ENCODE results near the gene TIMP3. TPM values are rescaled to one million over a fixed set of nuclear protein-coding genes. Genes with fewer than 3 reads are reported as not detected.

The TIMP3 gene
- total RNA-seq, 2 donors from 2014 or later, result 6.3 to 17.1 TPM

DNA sequence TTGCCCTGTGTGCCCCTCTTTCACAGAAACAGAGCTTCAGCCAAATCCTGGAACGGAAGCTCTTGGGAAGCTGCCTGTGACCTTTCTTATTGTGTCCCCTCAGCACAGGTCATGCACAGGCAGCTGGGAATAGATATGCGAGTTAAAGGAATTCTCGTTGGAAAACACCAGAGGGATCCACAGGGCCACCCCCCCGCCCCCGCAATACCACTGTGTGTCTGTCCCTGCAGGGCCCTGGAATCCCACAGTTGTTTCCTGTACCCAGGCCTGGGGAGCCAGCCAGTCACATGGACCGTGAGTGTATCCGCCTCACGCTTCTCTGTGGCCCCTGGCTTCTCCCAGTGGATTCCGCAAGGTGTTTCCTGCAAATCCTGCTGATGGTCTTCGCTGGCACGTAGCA, 29.0 kb downstream of the TIMP3 start:
- no peaks in the 10 kb centered on the region for H3K27me3 ChIP-seq (ENCODE audit: control insufficient read depth, insufficient read depth, low read length, poor library complexity, severe bottlenecking)
- H3K9me3 Mint-ChIP-seq, result no peaks in the 10 kb centered on the region
- TF ChIP-seq CTCF (conservative IDR thresholded peaks at IDR 0.05), result no peak
- peaks cover 19% of the 10 kb centered on the region for H3K4me1 Mint-ChIP-seq
- H3K36me3 Mint-ChIP-seq (ENCODE audit: low read depth), result no peaks in the 10 kb centered on the region
- H3K4me3 Mint-ChIP-seq, result no peak overlapping the region
- peaks cover 8% of the 10 kb centered on the region for H3K4me1 ChIP-seq (ENCODE audit: control insufficient read depth, insufficient read depth, low read length)
- H3K9ac ChIP-seq (ENCODE audit: extremely low read depth, low read length, poor library complexity, severe bottlenecking), result no peak overlapping the region
- H3K4me3 ChIP-seq (ENCODE audit: low read length), result no peak overlapping the region
- peak; percentile 54 for DNase-seq
- WGBS, 2 experiments (ENCODE audit: insufficient coverage in 1 of 2, insufficient read length in 1 of 2), result 72 to 79% methylated on average over 11 of the region's 11 CpGs
- H3K27ac Mint-ChIP-seq, result peak overlapping the region; percentile 87
- H3K36me3 ChIP-seq (ENCODE audit: control insufficient read depth, insufficient read depth, low read length), result peaks cover 6% of the 10 kb centered on the region
- no peaks in the 10 kb centered on the region for H3K9me3 ChIP-seq (ENCODE audit: control insufficient read depth, low read length)
- H3K27me3 Mint-ChIP-seq (ENCODE audit: insufficient read depth), result no peaks in the 10 kb centered on the region
- H3K27ac ChIP-seq (ENCODE audit: low read depth, low read length), result peak overlapping the region; percentile 58

DNA sequence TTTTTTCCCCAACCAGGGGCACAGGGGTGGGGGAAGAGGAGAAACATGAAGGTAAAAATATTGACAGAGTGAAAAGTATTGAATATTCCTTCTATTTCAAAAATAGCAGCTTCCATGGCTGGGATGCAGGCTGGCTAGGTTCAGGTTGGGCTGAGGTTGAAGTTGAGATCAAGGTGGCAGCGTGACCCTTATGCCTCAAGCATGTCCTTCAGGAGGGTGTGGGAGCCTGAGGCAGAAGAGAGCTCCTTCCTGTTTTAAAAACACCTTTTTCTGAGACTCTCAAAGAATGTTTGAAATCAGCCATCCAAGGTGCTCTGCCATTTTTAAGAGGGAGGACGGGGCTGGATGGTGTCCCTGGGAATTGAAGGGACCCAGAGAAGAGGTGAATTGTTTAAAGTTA, 29.5 kb downstream of the TIMP3 start:
- H3K27ac Mint-ChIP-seq, result peak overlapping the region; percentile 87
- peak overlapping the region; percentile 58 for H3K27ac ChIP-seq (ENCODE audit: low read depth, low read length)
- H3K4me3 ChIP-seq (ENCODE audit: low read length), result no peak overlapping the region
- no peak overlapping the region for H3K9ac ChIP-seq (ENCODE audit: extremely low read depth, low read length, poor library complexity, severe bottlenecking)
- no peak for DNase-seq
- no peaks in the 10 kb centered on the region for H3K9me3 Mint-ChIP-seq
- H3K9me3 ChIP-seq (ENCODE audit: control insufficient read depth, low read length), result no peaks in the 10 kb centered on the region
- no peaks in the 10 kb centered on the region for H3K27me3 ChIP-seq (ENCODE audit: control insufficient read depth, insufficient read depth, low read length, poor library complexity, severe bottlenecking)
- no peak overlapping the region for H3K4me3 Mint-ChIP-seq
- no peaks in the 10 kb centered on the region for H3K36me3 Mint-ChIP-seq (ENCODE audit: low read depth)
- H3K36me3 ChIP-seq (ENCODE audit: control insufficient read depth, insufficient read depth, low read length), result peaks cover 6% of the 10 kb centered on the region
- TF ChIP-seq CTCF (conservative IDR thresholded peaks at IDR 0.05), result no peak
- H3K4me1 ChIP-seq (ENCODE audit: control insufficient read depth, insufficient read depth, low read length), result peaks cover 8% of the 10 kb centered on the region
- WGBS, 2 experiments (ENCODE audit: insufficient coverage in 1 of 2, insufficient read length in 1 of 2), result 90 to 96% methylated on average over 2 of the region's 2 CpGs
- H3K4me1 Mint-ChIP-seq, result peaks cover 19% of the 10 kb centered on the region
- no peaks in the 10 kb centered on the region for H3K27me3 Mint-ChIP-seq (ENCODE audit: insufficient read depth)

- no peak overlapping the region for H3K9ac ChIP-seq (ENCODE audit: extremely low read depth, low read length, poor library complexity, severe bottlenecking)
- no peak overlapping the region for H3K27ac ChIP-seq (ENCODE audit: low read depth, low read length)
- H3K9me3 ChIP-seq (ENCODE audit: control insufficient read depth, low read length), result no peaks in the 10 kb centered on the region
- Mint-ChIP-seq H3K4me3 (no peak overlapping the region), H3K4me1 (peaks cover 17% of the 10 kb centered on the region), H3K27me3 (ENCODE audit: insufficient read depth) (no peaks in the 10 kb centered on the region), H3K9me3 (no peaks in the 10 kb centered on the region), H3K27ac (peak overlapping the region; percentile 87), H3K36me3 (ENCODE audit: low read depth) (no peaks in the 10 kb centered on the region)
- H3K36me3 ChIP-seq (ENCODE audit: control insufficient read depth, insufficient read depth, low read length), result peaks cover 6% of the 10 kb centered on the region
- no peaks in the 10 kb centered on the region for H3K27me3 ChIP-seq (ENCODE audit: control insufficient read depth, insufficient read depth, low read length, poor library complexity, severe bottlenecking)
- H3K4me1 ChIP-seq (ENCODE audit: control insufficient read depth, insufficient read depth, low read length), result peaks cover 8% of the 10 kb centered on the region
- 87 to 93% methylated on average over 3 of the region's 3 CpGs for WGBS, 2 experiments (ENCODE audit: insufficient coverage in 1 of 2, insufficient read length in 1 of 2)
- DNase-seq, result no peak
- no peak for TF ChIP-seq CTCF (conservative IDR thresholded peaks at IDR 0.05)
- no peak overlapping the region for H3K4me3 ChIP-seq (ENCODE audit: low read length)
Measured at GRCh38 chr22:32831584-32831983, 30.1 kb downstream of the TIMP3 start.
